ENCODE data around the gene SYNDIG1L.

DNA sequence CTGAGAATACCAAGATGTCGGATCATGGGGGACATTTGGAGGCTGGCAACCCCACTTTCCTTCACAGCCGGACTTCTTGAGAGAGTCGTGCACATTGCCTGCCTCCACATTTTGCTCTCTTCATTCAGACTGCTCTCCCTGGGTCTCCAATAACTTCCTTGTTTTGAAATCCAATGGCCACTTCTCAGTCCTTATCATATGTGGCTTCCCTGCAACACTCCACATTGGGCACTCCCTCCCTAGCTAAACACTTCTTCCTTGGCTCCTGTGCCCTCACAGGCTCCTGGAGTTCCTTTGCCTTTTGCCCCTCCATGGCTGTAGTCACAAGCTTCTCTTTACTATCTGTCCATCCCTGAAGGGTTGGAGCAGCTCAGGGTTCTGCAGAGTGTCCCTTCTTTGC is 37.0 kb upstream of the SYNDIG1L start:
- TF ChIP-seq, protein P1, sequence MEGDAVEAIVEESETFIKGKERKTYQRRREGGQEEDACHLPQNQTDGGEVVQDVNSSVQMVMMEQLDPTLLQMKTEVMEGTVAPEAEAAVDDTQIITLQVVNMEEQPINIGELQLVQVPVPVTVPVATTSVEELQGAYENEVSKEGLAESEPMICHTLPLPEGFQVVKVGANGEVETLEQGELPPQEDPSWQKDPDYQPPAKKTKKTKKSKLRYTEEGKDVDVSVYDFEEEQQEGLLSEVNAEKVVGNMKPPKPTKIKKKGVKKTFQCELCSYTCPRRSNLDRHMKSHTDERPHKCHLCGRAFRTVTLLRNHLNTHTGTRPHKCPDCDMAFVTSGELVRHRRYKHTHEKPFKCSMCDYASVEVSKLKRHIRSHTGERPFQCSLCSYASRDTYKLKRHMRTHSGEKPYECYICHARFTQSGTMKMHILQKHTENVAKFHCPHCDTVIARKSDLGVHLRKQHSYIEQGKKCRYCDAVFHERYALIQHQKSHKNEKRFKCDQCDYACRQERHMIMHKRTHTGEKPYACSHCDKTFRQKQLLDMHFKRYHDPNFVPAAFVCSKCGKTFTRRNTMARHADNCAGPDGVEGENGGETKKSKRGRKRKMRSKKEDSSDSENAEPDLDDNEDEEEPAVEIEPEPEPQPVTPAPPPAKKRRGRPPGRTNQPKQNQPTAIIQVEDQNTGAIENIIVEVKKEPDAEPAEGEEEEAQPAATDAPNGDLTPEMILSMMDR (IDR thresholded peaks at IDR 0.05; ENCODE audit: insufficient read depth, low read length, poor library complexity, severe bottlenecking): no peak
- no peak for TF ChIP-seq EZH2phosphoT487 (conservative IDR thresholded peaks at IDR 0.05; ENCODE audit: low read length)

All from SU-DHL-6 (cell line).